MM.1S (cell line): Measurements from ENCODE around the gene DNLZ.

Experiments used
- CTCF ChIP-seq: fragments of 300-600 bp; sonication (generic); IDR thresholded peaks from 2 replicates; pipeline ENCODE4 v1.5.1; 2016; ENCODE audit warnings: antibody characterized with exemption, low read length, mixed read lengths
- EZH2 ChIP-seq: fragments of 300-600 bp; sonication (generic); optimal IDR thresholded peaks from 2 replicates; pipeline ENCODE3; 2017; ENCODE audit warnings: low read depth, mild to moderate bottlenecking, antibody characterized with exemption, low read length, mixed read lengths
- EZH2phosphoT487 ChIP-seq: fragments of 300-600 bp; sonication (generic); IDR thresholded peaks from 2 replicates; pipeline ENCODE4 v1.6.1; 2018; ENCODE audit warnings: antibody characterized with exemption, low read length

DNA sequence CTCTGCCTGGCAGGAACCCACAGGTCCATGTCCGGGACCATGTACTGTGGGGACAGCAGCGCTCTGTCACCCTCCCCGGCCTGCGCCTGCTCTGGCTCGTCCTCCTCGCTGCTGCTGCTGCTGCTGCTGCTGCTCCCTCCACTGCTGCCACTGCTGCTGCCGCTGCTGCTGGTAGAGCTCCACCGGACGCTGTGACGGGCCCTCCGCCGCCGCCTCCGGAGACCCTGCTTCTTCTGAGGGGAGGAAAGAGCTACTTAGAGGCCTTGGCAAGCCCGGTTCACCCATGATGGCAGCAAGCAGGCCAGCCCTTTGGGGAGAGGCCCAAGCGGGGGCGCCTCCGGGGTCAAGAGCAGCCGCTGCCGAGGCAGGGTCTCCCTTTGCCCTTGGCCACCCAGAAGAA lies 19.9 kb upstream of the DNLZ start:
- TF ChIP-seq CTCF (no peak), EZH2phosphoT487 (no peak), EZH2 (no peak)
